ENCODE measurements around the gene CLEC1B. TPM values are rescaled to one million over a fixed set of nuclear protein-coding genes. Genes with fewer than 3 reads are reported as not detected.

CLEC1B gene
- total and polyA plus RNA-seq, 2 of the 4 experiments (the other 2 are of a cell fraction) = not detected

DNA sequence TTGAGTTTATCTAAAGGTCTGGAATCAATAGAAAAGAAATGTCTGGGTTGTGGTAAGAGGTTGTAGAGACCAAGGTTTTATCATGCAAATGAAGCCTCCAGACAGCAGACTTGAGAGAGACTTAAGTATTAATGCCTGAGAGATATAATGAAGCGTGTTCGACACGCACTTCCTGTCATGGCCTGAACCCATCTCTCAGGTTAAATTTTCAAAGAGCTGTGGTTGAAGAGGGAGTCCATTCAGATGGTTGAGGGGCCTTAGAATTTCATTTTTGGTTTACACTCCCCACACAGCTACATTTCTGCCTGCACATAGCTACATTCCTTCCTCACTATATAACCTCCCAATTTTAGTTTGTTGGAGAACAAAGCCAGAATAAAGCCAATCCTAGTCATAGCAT, 37.8 kb downstream of the CLEC1B start:
- Histone ChIP-seq H2BK20ac (ENCODE audit: low read depth, low read length) (no peak overlapping the region), H3K56ac (ENCODE audit: extremely low read depth, insufficient read depth, low read length) (no peak overlapping the region), H3K79me1 (ENCODE audit: low read depth in 1 of 2, low read length in 2 of 2) (no peaks in the 10 kb centered on the region), H3K27me3 (ENCODE audit: control insufficient read depth, insufficient read depth, low read length) (peaks cover 4% of the 10 kb centered on the region), H3K4me3 (ENCODE audit: insufficient read depth, low read depth, low read length) (no peak overlapping the region), H3K27ac (ENCODE audit: insufficient read depth, low read length) (no peak overlapping the region), H4K20me1 (ENCODE audit: insufficient read depth, low read length) (no peaks in the 10 kb centered on the region), H3K36me3 (ENCODE audit: control insufficient read depth, insufficient read depth, low read length) (no peaks in the 10 kb centered on the region), H2AK5ac (ENCODE audit: low read depth, low read length) (no peak overlapping the region), H2AFZ (replicated peaks; ENCODE audit: low read length, poor library complexity) (no peak overlapping the region), H2BK120ac (ENCODE audit: low read depth, low read length) (no peak overlapping the region), H3K4me2 (ENCODE audit: low read depth, low read length) (no peak overlapping the region), H2BK5ac (ENCODE audit: low read depth, low read length, poor library complexity, severe bottlenecking) (no peak overlapping the region), H4K5ac (ENCODE audit: low read depth, low read length) (no peak overlapping the region), H3K9ac (ENCODE audit: low read depth, low read length) (no peak overlapping the region), H2BK15ac (ENCODE audit: low read depth, low read length) (no peak overlapping the region), H3K18ac (ENCODE audit: low read depth, low read length) (no peak overlapping the region), H4K91ac (ENCODE audit: insufficient read depth, low read depth, low read length) (no peak overlapping the region), H3K4ac (ENCODE audit: low read depth, low read length) (no peak overlapping the region), H2AK9ac (replicated peaks; ENCODE audit: low read depth, low read length, poor library complexity) (no peak overlapping the region), H3K4me1 (ENCODE audit: control insufficient read depth, insufficient read depth, low read length) (no peaks in the 10 kb centered on the region), H3K9me1 (ENCODE audit: insufficient read depth, low read length) (no peaks in the 10 kb centered on the region), H4K8ac (ENCODE audit: low read depth in 2 of 2, low read length in 2 of 2) (no peak overlapping the region), H3K23ac (ENCODE audit: low read depth, low read length) (no peak overlapping the region), H3K9me3 (ENCODE audit: control insufficient read depth, insufficient read depth, low read length) (no peaks in the 10 kb centered on the region), H3K14ac (replicated peaks; ENCODE audit: low read depth, low read length) (no peak overlapping the region)
- dilution Hi-C loops (cut with HindIII; ENCODE audit: low sequenced_read_pairs, unreplicated experiment) = no loop called here
- in situ Hi-C loops (cut with MboI; ENCODE audit: low sequenced_read_pairs) = no loop called here
- intact Hi-C loops (cut with micrococcal nuclease) = no loop called here
- ChIA-PET CTCF (no interaction called here), POLR2A (ENCODE audit: unreplicated experiment) (no interaction called here)
- ATAC-seq (ENCODE audit: low read depth) = no peak
- no peak for DNase-seq
- TF ChIP-seq, protein P1, sequence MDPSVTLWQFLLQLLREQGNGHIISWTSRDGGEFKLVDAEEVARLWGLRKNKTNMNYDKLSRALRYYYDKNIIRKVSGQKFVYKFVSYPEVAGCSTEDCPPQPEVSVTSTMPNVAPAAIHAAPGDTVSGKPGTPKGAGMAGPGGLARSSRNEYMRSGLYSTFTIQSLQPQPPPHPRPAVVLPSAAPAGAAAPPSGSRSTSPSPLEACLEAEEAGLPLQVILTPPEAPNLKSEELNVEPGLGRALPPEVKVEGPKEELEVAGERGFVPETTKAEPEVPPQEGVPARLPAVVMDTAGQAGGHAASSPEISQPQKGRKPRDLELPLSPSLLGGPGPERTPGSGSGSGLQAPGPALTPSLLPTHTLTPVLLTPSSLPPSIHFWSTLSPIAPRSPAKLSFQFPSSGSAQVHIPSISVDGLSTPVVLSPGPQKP (IDR thresholded peaks at IDR 0.05; ENCODE audit: borderline replicate concordance, low read depth, low read length) = no peak
- TF ChIP-seq CEBPB (IDR thresholded peaks at IDR 0.05; ENCODE audit: low read depth, low read length) = no peak
- no peak for TF ChIP-seq MAZ (IDR thresholded peaks at IDR 0.05; ENCODE audit: borderline replicate concordance, low read depth, low read length)
- TF ChIP-seq CHD1 (IDR thresholded peaks at IDR 0.05; ENCODE audit: low read depth, low read length) = no peak
- TF ChIP-seq MAFK (IDR thresholded peaks at IDR 0.05; ENCODE audit: low read depth, low read length) = no peak
- TF ChIP-seq, protein P2, sequence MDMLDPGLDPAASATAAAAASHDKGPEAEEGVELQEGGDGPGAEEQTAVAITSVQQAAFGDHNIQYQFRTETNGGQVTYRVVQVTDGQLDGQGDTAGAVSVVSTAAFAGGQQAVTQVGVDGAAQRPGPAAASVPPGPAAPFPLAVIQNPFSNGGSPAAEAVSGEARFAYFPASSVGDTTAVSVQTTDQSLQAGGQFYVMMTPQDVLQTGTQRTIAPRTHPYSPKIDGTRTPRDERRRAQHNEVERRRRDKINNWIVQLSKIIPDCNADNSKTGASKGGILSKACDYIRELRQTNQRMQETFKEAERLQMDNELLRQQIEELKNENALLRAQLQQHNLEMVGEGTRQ (IDR thresholded peaks at IDR 0.05; ENCODE audit: low read depth, low read length) = no peak
- no peak for TF ChIP-seq RFX5 (IDR thresholded peaks at IDR 0.05; ENCODE audit: low read depth, low read length)
- TF ChIP-seq POLR2A (IDR thresholded peaks at IDR 0.05; ENCODE audit: low read depth, low read length) = no peak
- TF ChIP-seq, protein P3, sequence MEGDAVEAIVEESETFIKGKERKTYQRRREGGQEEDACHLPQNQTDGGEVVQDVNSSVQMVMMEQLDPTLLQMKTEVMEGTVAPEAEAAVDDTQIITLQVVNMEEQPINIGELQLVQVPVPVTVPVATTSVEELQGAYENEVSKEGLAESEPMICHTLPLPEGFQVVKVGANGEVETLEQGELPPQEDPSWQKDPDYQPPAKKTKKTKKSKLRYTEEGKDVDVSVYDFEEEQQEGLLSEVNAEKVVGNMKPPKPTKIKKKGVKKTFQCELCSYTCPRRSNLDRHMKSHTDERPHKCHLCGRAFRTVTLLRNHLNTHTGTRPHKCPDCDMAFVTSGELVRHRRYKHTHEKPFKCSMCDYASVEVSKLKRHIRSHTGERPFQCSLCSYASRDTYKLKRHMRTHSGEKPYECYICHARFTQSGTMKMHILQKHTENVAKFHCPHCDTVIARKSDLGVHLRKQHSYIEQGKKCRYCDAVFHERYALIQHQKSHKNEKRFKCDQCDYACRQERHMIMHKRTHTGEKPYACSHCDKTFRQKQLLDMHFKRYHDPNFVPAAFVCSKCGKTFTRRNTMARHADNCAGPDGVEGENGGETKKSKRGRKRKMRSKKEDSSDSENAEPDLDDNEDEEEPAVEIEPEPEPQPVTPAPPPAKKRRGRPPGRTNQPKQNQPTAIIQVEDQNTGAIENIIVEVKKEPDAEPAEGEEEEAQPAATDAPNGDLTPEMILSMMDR (conservative IDR thresholded peaks at IDR 0.05; ENCODE audit: low read depth, low read length) = no peak
- TF ChIP-seq FOS (IDR thresholded peaks at IDR 0.05; ENCODE audit: low read depth, low read length) = no peak
- no peak for TF ChIP-seq NFE2L2 (IDR thresholded peaks at IDR 0.05; ENCODE audit: low read depth, low read length)
- WGBS, 2 experiments (ENCODE audit: extremely low coverage in 2 of 2, insufficient read length in 1 of 2) = no CpG with 5 or more reads among the region's 3 CpGs
- BruUV-seq (replicated peaks) = no TSS peak
